HL-60 (cell line): ENCODE data around the gene CIZ1.

Source experiments
- DNase-seq, 2 experiments: peaks; one replicate each; pipeline ENCODE4 v3.0.0-alpha.2; 2010 to 2020; ENCODE audit warnings: low read depth in 1 of 2, low spot score in 1 of 2
- H3K27ac ChIP-seq: fragments of 250-450 bp; sonication (Bioruptor Pico); replicated peaks from 2 replicates; pipeline ENCODE4 v1.5.1; 2020; ENCODE audit warnings: mild to moderate bottlenecking, moderate library complexity
- H3K27me3 ChIP-seq: fragments of 250-450 bp; sonication (Bioruptor Pico); 2 replicates; pipeline ENCODE4 v1.5.1; 2021; ENCODE audit warnings: mild to moderate bottlenecking, moderate library complexity; ENCODE audit not compliant: insufficient read depth, poor library complexity, severe bottlenecking
- H3K4me3 ChIP-seq: replicated peaks from 2 replicates; pipeline ENCODE4 v1.5.1; 2011; ENCODE audit warnings: mild to moderate bottlenecking, control low read depth, low read length; ENCODE audit not compliant: insufficient read depth
- GABPA ChIP-seq: IDR thresholded peaks from 2 replicates; pipeline ENCODE4 v1.6.1; 2012; ENCODE audit warnings: low read depth
- POLR2AphosphoS5 ChIP-seq: IDR thresholded peaks from 2 replicates; pipeline ENCODE4 v1.6.1; 2012; ENCODE audit warnings: low read depth
- SPI1 ChIP-seq: IDR thresholded peaks from 2 replicates; pipeline ENCODE4 v1.6.1; 2012; ENCODE audit warnings: low read depth, mild to moderate bottlenecking, borderline replicate concordance
- TF ChIP-seq, protein P1 (sequence below): IDR thresholded peaks from 2 replicates; pipeline ENCODE4 v1.6.1; 2012; ENCODE audit warnings: low read depth; ENCODE audit not compliant: insufficient replicate concordance
- TF ChIP-seq, protein P2 (sequence below): IDR thresholded peaks from one replicate; pipeline ENCODE4 v1.5.1; 2011; ENCODE audit warnings: low read length, control low read depth, inconsistent platforms; ENCODE audit not compliant: insufficient read depth

The CIZ1 gene

DNA sequence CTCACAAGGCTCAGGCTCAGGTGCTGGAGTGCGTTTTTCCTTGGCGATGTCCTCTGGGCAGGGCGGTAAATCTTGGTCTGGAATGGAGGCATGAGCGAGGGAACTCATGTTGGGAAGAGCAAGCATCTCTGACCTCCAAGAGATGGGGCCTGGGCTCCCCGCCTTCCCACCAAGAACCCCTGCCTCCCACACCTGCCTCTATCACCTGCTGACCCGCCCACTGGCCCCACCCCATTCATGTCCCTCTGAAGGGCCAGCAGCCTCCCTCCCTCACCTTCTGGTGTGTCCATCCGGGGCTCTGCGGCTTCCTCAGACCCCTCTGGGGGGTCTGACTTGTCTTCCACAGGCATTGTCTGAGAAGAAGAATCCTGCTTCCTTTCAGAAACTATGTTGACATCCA lies 10.9 kb downstream of the CIZ1 start:
- no peaks in the 10 kb centered on the region for H3K27me3 ChIP-seq
- DNase-seq: no peak
- H3K4me3 ChIP-seq: no peak overlapping the region
- no peak overlapping the region for H3K27ac ChIP-seq
- TF ChIP-seq POLR2AphosphoS5 (no peak), SPI1 (no peak), GABPA (no peak)
- TF ChIP-seq, protein P1, sequence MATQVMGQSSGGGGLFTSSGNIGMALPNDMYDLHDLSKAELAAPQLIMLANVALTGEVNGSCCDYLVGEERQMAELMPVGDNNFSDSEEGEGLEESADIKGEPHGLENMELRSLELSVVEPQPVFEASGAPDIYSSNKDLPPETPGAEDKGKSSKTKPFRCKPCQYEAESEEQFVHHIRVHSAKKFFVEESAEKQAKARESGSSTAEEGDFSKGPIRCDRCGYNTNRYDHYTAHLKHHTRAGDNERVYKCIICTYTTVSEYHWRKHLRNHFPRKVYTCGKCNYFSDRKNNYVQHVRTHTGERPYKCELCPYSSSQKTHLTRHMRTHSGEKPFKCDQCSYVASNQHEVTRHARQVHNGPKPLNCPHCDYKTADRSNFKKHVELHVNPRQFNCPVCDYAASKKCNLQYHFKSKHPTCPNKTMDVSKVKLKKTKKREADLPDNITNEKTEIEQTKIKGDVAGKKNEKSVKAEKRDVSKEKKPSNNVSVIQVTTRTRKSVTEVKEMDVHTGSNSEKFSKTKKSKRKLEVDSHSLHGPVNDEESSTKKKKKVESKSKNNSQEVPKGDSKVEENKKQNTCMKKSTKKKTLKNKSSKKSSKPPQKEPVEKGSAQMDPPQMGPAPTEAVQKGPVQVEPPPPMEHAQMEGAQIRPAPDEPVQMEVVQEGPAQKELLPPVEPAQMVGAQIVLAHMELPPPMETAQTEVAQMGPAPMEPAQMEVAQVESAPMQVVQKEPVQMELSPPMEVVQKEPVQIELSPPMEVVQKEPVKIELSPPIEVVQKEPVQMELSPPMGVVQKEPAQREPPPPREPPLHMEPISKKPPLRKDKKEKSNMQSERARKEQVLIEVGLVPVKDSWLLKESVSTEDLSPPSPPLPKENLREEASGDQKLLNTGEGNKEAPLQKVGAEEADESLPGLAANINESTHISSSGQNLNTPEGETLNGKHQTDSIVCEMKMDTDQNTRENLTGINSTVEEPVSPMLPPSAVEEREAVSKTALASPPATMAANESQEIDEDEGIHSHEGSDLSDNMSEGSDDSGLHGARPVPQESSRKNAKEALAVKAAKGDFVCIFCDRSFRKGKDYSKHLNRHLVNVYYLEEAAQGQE: no peak
- TF ChIP-seq, protein P2, sequence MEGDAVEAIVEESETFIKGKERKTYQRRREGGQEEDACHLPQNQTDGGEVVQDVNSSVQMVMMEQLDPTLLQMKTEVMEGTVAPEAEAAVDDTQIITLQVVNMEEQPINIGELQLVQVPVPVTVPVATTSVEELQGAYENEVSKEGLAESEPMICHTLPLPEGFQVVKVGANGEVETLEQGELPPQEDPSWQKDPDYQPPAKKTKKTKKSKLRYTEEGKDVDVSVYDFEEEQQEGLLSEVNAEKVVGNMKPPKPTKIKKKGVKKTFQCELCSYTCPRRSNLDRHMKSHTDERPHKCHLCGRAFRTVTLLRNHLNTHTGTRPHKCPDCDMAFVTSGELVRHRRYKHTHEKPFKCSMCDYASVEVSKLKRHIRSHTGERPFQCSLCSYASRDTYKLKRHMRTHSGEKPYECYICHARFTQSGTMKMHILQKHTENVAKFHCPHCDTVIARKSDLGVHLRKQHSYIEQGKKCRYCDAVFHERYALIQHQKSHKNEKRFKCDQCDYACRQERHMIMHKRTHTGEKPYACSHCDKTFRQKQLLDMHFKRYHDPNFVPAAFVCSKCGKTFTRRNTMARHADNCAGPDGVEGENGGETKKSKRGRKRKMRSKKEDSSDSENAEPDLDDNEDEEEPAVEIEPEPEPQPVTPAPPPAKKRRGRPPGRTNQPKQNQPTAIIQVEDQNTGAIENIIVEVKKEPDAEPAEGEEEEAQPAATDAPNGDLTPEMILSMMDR: no peak

DNA sequence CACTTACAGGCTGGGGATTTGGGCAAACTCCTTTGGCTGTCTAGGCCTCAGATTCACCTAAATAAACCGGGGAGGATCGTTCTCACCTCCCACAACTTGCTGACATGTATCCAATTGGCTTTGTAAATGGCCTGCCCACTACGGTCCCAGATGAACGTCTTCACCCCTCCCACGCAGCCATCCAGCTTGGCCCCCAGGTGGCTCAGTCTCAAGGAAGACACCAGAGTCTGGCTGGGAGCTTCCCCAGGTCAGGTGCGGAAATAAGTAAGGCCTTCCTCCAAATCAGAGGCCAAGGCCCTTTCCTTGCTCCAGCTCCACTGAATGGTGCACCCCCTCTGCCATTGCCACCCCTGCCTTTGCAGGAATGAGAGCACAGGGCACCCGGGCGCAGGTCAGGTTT lies 11.4 kb downstream of the CIZ1 start:
- TF ChIP-seq GABPA (no peak), POLR2AphosphoS5 (no peak), SPI1 (no peak)
- TF ChIP-seq, protein P1: no peak
- no peak overlapping the region for H3K27ac ChIP-seq
- H3K27me3 ChIP-seq: no peaks in the 10 kb centered on the region
- DNase-seq: no peak
- no peak overlapping the region for H3K4me3 ChIP-seq

DNA sequence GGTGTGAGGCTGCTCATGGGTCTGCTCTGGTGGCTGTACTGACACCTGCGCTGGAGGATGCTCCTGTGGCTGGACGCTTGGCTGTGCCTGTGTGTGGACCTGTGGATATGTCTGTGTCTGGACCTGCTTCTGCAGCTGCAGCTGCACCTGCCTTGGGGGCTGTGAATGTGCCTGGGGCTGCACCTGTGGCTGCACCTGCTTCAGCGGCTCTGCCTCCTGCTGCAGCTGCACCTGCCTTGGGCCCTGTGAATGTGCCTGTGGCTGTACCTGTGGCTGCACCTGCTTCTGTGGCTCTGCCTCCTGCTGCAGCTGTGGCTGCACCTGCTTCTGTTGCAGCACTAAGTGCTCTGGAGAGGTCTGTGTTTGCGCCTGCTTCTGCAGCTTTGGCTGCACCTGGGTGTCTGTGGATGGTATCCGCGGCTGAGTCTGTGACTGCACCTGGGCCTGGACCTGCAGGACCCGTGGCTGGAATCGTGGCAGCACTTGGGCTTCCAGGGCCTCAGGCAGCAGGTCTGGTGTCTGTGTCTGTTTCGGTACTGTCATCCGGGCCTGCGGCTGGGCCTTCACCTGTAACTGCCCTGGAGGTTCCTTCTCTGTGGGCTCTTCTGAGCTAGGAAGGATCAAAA lies 12.5 kb downstream of the CIZ1 start:
- H3K27me3 ChIP-seq: no peaks in the 10 kb centered on the region
- H3K4me3 ChIP-seq: no peak overlapping the region
- no peak overlapping the region for H3K27ac ChIP-seq
- TF ChIP-seq, protein P1: no peak
- TF ChIP-seq POLR2AphosphoS5 (no peak), SPI1 (no peak), GABPA (no peak)
- TF ChIP-seq, protein P2: no peak
- no peak for DNase-seq
